PC-3 (cell line): ENCODE data around the gene ACO1. TPM values are rescaled to one million over a fixed set of nuclear protein-coding genes. Genes with fewer than 3 reads are reported as not detected.

Experiments used
- ATAC-seq: fragments of 200-7000 bp; cut with Tn5 transposase; 2 replicates; pipeline ENCODE4 v1.9.1; 2020; ENCODE audit warnings: mild to moderate bottlenecking, moderate library complexity
- BruUV-seq: library from RNA; stranded (reverse); fragments of 400-500 nt; replicated peaks from 2 replicates; lab custom pipeline; 2021; lab: Mats Ljungman, UMichigan
- CTCF ChIA-PET: fragments of 300-600 bp; sonication (Branson Sonifier 250); formaldehyde crosslinking; loops from one replicate; lab custom pipeline; 2022; ENCODE audit warnings: antibody characterized with exemption; lab: Charles Lee
- POLR2A ChIA-PET: fragments of 300-600 bp; sonication (Branson Sonifier 250); formaldehyde crosslinking; loops from one replicate; lab custom pipeline; 2022; ENCODE audit warnings: antibody characterized with exemption; ENCODE audit not compliant: unreplicated experiment; lab: Charles Lee
- DNase-seq: peaks from one replicate; pipeline ENCODE4 v3.0.0-alpha.2; 2015
- H2AFZ ChIP-seq: fragments of 300-600 bp; sonication (generic); 2 replicates; pipeline ENCODE4 v1.6.0; 2016; ENCODE audit warnings: antibody characterized with exemption, low read length
- H3F3A ChIP-seq: fragments of 300-600 bp; sonication (generic); one replicate; pipeline ENCODE4 v1.6.0; 2017; ENCODE audit warnings: antibody characterized with exemption, low read length, control low read depth, mild to moderate bottlenecking; ENCODE audit not compliant: unreplicated experiment
- H3K27ac ChIP-seq: fragments of 300-600 bp; sonication (generic); 2 replicates; pipeline ENCODE4 v1.5.1; 2016; ENCODE audit warnings: mild to moderate bottlenecking, low read length
- H3K27me3 ChIP-seq: fragments of 300-600 bp; sonication (generic); 2 replicates; pipeline ENCODE4 v1.6.1; 2016; ENCODE audit warnings: low read length, mixed read lengths
- H3K36me3 ChIP-seq: fragments of 300-600 bp; sonication (generic); 2 replicates; pipeline ENCODE4 v1.6.1; 2016; ENCODE audit warnings: low read depth, mixed run types, low read length, mixed read lengths
- H3K4me1 ChIP-seq: fragments of 300-600 bp; sonication (generic); 2 replicates; pipeline ENCODE4 v1.5.1; 2016; ENCODE audit warnings: low read length; ENCODE audit not compliant: insufficient read depth
- H3K4me2 ChIP-seq: fragments of 300-600 bp; sonication (generic); 2 replicates; pipeline ENCODE4 v1.6.0; 2016; ENCODE audit warnings: low read length
- H3K4me3 ChIP-seq: fragments of 300-600 bp; sonication (generic); 2 replicates; pipeline ENCODE4 v1.5.1; 2016; ENCODE audit warnings: mild to moderate bottlenecking, low read length, mixed read lengths
- H3K79me2 ChIP-seq: fragments of 300-600 bp; sonication (generic); 2 replicates; pipeline ENCODE4 v1.6.1; 2017; ENCODE audit warnings: low read length, mixed read lengths
- H3K9ac ChIP-seq: fragments of 300-600 bp; sonication (generic); 2 replicates; pipeline ENCODE4 v1.6.0; 2016; ENCODE audit warnings: mild to moderate bottlenecking, low read length
- H3K9me2 ChIP-seq: fragments of 300-600 bp; sonication (generic); replicated peaks from 2 replicates; pipeline ENCODE4 v1.6.1; 2016; ENCODE audit warnings: mixed run types, low read length, mixed read lengths
- H3K9me3 ChIP-seq: fragments of 300-600 bp; sonication (generic); 2 replicates; pipeline ENCODE4 v1.6.1; 2016; ENCODE audit warnings: low read length, mixed read lengths
- H4K20me1 ChIP-seq: fragments of 300-600 bp; sonication (generic); 2 replicates; pipeline ENCODE4 v1.6.1; 2016; ENCODE audit warnings: low read length, mixed read lengths
- CTCF ChIP-seq: fragments of 300-600 bp; sonication (generic); conservative IDR thresholded peaks from 2 replicates; pipeline ENCODE4 v1.5.1; 2017; ENCODE audit warnings: antibody characterized with exemption, low read depth, mild to moderate bottlenecking, low read length
- EZH2 ChIP-seq: fragments of 300-600 bp; sonication (generic); IDR thresholded peaks from one replicate; pipeline ENCODE4 v1.6.1; 2017; ENCODE audit warnings: antibody characterized with exemption, mild to moderate bottlenecking, low read length; ENCODE audit not compliant: unreplicated experiment
- EZH2phosphoT487 ChIP-seq: fragments of 300-600 bp; sonication (generic); IDR thresholded peaks from 2 replicates; pipeline ENCODE4 v1.6.1; 2018; ENCODE audit warnings: mild to moderate bottlenecking, antibody characterized with exemption, low read length, borderline replicate concordance
- intact Hi-C: fragments of 100-400 bp; cut with micrococcal nuclease; formaldehyde crosslinking; loops from 2 replicates; pipeline ENCODE4 v1.9.0; 2023
- total RNA-seq: library from RNA; depleted of rRNA; stranded (reverse); fragments of >200 nt; gene quantifications from 2 replicates; pipeline ENCODE4 v1.2.3, GENCODE V29; 2014

Gene ACO1
- total RNA-seq, 1 experiment from 2014 or later: 26.0 TPM

GRCh38 chr9:32497921-32498320, 113.5 kb downstream of the ACO1 start:
- Histone ChIP-seq H3K4me1 (peaks cover 26% of the 10 kb centered on the region), H3K9me3 (no peaks in the 10 kb centered on the region), H2AFZ (no peak overlapping the region), H3K36me3 (peaks cover 8% of the 10 kb centered on the region), H3K27me3 (no peaks in the 10 kb centered on the region), H3K4me3 (no peak overlapping the region), H3K27ac (no peak overlapping the region), H4K20me1 (no peaks in the 10 kb centered on the region), H3K9ac (no peak overlapping the region), H3K9me2 (no peaks in the 10 kb centered on the region), H3K79me2 (no peaks in the 10 kb centered on the region), H3F3A (no peaks in the 10 kb centered on the region), H3K4me2 (no peak overlapping the region)
- no peak for TF ChIP-seq EZH2
- TF ChIP-seq EZH2phosphoT487: no peak
- TF ChIP-seq CTCF: no peak
- intact Hi-C loops: no loop called here
- ChIA-PET CTCF (no interaction called here), POLR2A (interaction anchor here (0.5 kb wide), 1 partner anchor 144 kb away, joined by 3 read pairs; no protein-coding TSS in a partner anchor)
- BruUV-seq: no TSS peak
- ATAC-seq (no peak), DNase-seq (no peak)

GRCh38 chr9:32500768-32501167, 116.3 kb downstream of the ACO1 start:
- H3K9ac ChIP-seq: peak overlapping the region; percentile 40
- BruUV-seq: no TSS peak
- no peak overlapping the region for H3K4me3 ChIP-seq
- CTCF ChIA-PET: interaction anchor here (1.0 kb wide), 1 partner anchor 26 kb away, joined by 6 read pairs; the partner anchor contains the start of gene RIGI
- no peaks in the 10 kb centered on the region for H3K79me2 ChIP-seq
- H3K9me3 ChIP-seq: no peaks in the 10 kb centered on the region
- peak overlapping the region; percentile 82 for H3K27ac ChIP-seq
- peaks cover 28% of the 10 kb centered on the region for H3K4me1 ChIP-seq
- ATAC-seq (peak; percentile 78), DNase-seq (peak; percentile 80)
- H2AFZ ChIP-seq: peak overlapping the region; percentile 58
- no peaks in the 10 kb centered on the region for H3K9me2 ChIP-seq
- intact Hi-C loops: no loop called here
- peak overlapping the region; percentile 66 for H3K4me2 ChIP-seq
- TF ChIP-seq EZH2phosphoT487: no peak
- no peak for TF ChIP-seq CTCF
- no peak for TF ChIP-seq EZH2
- peaks cover 8% of the 10 kb centered on the region for H3K36me3 ChIP-seq
- H4K20me1 ChIP-seq: no peaks in the 10 kb centered on the region
- H3F3A ChIP-seq: no peaks in the 10 kb centered on the region
- POLR2A ChIA-PET: no interaction called here
- no peaks in the 10 kb centered on the region for H3K27me3 ChIP-seq

- Histone ChIP-seq H2AFZ (no peak overlapping the region), H3K4me3 (no peak overlapping the region), H3K9me2 (no peaks in the 10 kb centered on the region), H3K27me3 (no peaks in the 10 kb centered on the region), H3K79me2 (no peaks in the 10 kb centered on the region), H3K9me3 (no peaks in the 10 kb centered on the region), H3K36me3 (peaks cover 8% of the 10 kb centered on the region), H3K4me2 (no peak overlapping the region), H3K4me1 (peaks cover 28% of the 10 kb centered on the region), H3F3A (no peaks in the 10 kb centered on the region), H4K20me1 (no peaks in the 10 kb centered on the region), H3K27ac (peak overlapping the region; percentile 82), H3K9ac (no peak overlapping the region)
- ATAC-seq (no peak), DNase-seq (no peak)
- POLR2A ChIA-PET: no interaction called here
- CTCF ChIA-PET: no interaction called here
- TF ChIP-seq EZH2phosphoT487 (no peak), EZH2 (no peak)
- intact Hi-C loops: no loop called here
- BruUV-seq: no TSS peak
Measured at GRCh38 chr9:32501868-32502267, 117.4 kb downstream of the ACO1 start.
